ENCODE results near the gene TMEM238L.

Gene TMEM238L

DNA sequence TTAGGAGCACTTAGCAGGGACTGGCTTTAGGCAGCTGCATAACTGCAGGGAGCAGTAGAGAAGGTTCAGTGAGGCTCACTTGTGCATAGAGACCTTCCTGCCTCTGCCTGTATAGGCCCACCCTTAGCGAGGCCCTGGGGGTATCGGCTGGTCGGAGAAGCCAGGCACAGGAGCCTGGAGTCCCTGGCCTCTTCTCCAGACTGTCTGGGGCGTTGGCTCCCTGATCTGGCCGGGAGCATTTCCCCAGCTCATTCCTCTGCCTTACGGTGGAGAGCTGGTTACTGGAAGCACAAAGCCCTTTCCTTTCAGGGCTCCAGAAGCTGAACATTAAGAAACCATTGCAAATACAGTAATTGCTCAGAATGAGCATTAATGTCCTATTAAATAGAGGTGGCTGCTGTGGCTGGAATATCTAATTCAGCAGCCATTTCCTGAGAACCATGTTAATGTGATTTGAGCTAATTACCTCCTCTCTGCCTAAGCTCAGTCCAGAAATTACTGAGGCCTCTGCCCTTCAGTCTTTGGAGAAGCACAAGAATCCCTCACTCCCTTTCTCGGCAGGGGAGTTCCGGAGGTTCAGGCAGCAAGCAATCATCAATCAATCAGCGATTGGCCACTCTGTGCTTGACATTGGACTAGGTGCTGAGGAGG is 55.2 kb downstream of the TMEM238L start:
- Histone ChIP-seq H2AFZ (ENCODE audit: low read depth) (no peak overlapping the region), H3K27me3 (ENCODE audit: insufficient read depth, low read depth) (no peaks in the 10 kb centered on the region), H3K79me2 (ENCODE audit: insufficient read depth, low read depth) (no peaks in the 10 kb centered on the region), H3K4me3 (IDR thresholded peaks at IDR 0.05; ENCODE audit: insufficient read depth, low read depth, low read length) (no peak overlapping the region), H4K20me1 (ENCODE audit: insufficient read depth) (no peaks in the 10 kb centered on the region), H3K36me3 (ENCODE audit: insufficient read depth) (no peaks in the 10 kb centered on the region), H3K4me2 (no peak overlapping the region), H3K9ac (no peak overlapping the region), H3K27ac (no peak overlapping the region), H3K4me1 (ENCODE audit: low read depth, poor library complexity, severe bottlenecking) (no peaks in the 10 kb centered on the region)
- TF ChIP-seq CTCF (conservative IDR thresholded peaks at IDR 0.05; ENCODE audit: low read depth, low read length), result no peak

- Histone ChIP-seq H3K27me3 (ENCODE audit: insufficient read depth, low read depth) (no peaks in the 10 kb centered on the region), H2AFZ (ENCODE audit: low read depth) (no peak overlapping the region), H3K4me3 (IDR thresholded peaks at IDR 0.05; ENCODE audit: insufficient read depth, low read depth, low read length) (no peak overlapping the region), H3K79me2 (ENCODE audit: insufficient read depth, low read depth) (no peaks in the 10 kb centered on the region), H3K9ac (no peak overlapping the region), H3K27ac (no peak overlapping the region), H3K36me3 (ENCODE audit: insufficient read depth) (no peaks in the 10 kb centered on the region), H3K4me1 (ENCODE audit: low read depth, poor library complexity, severe bottlenecking) (no peaks in the 10 kb centered on the region), H3K4me2 (no peak overlapping the region), H4K20me1 (ENCODE audit: insufficient read depth) (no peaks in the 10 kb centered on the region)
- TF ChIP-seq CTCF (conservative IDR thresholded peaks at IDR 0.05; ENCODE audit: low read depth, low read length), result no peak
These were observed 58.7 kb downstream of the TMEM238L start for GRCh38 chr17:10745231-10745630.
